GM20000 (cell line): ENCODE measurements around the gene NDEL1.

Source experiments
- DNase-seq: peaks from one replicate; pipeline ENCODE4 v3.0.0; 2012; ENCODE audit warnings: low spot score
- TF ChIP-seq, protein P1 (sequence below): IDR thresholded peaks from 2 replicates; pipeline ENCODE4 v1.5.1; 2012; ENCODE audit warnings: mild to moderate bottlenecking, control low read depth; ENCODE audit errors: extremely low read depth, missing control alignments

Gene NDEL1

GRCh38 chr17:8430966-8431365 is 4.7 kb upstream of the NDEL1 start:
- TF ChIP-seq, protein P1, sequence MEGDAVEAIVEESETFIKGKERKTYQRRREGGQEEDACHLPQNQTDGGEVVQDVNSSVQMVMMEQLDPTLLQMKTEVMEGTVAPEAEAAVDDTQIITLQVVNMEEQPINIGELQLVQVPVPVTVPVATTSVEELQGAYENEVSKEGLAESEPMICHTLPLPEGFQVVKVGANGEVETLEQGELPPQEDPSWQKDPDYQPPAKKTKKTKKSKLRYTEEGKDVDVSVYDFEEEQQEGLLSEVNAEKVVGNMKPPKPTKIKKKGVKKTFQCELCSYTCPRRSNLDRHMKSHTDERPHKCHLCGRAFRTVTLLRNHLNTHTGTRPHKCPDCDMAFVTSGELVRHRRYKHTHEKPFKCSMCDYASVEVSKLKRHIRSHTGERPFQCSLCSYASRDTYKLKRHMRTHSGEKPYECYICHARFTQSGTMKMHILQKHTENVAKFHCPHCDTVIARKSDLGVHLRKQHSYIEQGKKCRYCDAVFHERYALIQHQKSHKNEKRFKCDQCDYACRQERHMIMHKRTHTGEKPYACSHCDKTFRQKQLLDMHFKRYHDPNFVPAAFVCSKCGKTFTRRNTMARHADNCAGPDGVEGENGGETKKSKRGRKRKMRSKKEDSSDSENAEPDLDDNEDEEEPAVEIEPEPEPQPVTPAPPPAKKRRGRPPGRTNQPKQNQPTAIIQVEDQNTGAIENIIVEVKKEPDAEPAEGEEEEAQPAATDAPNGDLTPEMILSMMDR: no peak
- no peak for DNase-seq

- TF ChIP-seq, protein P1: no peak
- DNase-seq: peak; percentile 61
These were observed 622 bp downstream of the NDEL1 start for GRCh38 chr17:8436169-8436843.

DNA sequence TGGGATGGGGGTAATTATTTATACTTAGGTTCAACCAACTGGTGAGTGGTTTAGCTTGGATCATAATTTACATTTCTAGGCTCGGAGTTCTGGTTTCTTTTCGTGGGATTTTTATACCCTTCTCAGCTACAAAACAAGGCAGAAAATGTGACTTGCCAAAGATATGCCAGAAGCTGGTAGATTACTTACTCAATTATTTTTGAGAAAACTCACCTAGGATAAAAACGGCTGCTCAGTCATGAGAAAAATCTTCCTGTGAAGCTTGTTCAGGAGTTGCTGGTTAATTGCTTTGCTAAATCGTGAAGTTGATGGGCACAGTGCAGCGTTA is 1.1 kb downstream of the NDEL1 start:
- DNase-seq: no peak
- TF ChIP-seq, protein P1: no peak

DNA sequence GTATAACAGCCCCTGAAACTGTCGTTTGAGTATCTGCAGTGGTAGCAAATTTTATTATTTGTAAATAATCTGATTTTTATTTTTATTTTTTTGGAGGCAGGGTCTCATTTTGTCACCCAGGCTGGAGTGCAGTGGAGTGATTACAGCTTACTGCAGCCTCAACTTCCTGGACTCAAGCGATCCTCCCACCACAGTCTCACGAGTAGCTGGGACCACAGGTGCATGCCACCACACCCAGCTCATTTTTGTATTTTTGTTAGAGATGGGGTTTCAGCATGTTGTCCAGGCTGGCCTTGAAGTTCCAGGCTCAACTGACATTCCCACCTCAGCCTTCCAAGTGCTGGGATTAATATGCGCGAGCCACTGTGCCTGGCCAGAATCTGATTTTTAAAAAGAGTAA is 2.8 kb downstream of the NDEL1 start:
- TF ChIP-seq, protein P1: no peak

GRCh38 chr17:8439681-8440080 is 4.0 kb downstream of the NDEL1 start:
- TF ChIP-seq, protein P1: no peak
- no peak for DNase-seq

More for the DNA sequence above, 2.8 kb downstream of the NDEL1 start:
- no peak for DNase-seq

DNA sequence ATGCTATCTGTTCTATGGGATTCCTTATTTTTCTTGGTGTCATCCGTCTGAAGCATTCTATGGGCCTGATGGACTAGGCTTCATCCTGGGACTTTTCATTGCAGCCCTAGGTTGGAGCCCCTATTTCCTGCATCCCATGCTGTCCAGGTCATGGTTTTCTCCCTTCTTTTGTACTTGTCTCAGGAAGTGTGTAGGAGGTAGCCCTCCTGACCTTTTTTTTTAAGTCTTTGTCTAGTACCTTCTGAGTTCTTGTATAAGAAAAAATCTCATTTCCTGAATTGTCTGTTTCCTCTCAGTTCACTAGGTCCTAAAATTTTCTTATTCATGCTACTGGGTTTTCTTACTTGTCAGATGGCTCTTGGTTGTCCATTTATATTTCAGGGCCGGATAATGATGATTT is 6.0 kb downstream of the NDEL1 start:
- TF ChIP-seq, protein P1: no peak
- no peak for DNase-seq

DNA sequence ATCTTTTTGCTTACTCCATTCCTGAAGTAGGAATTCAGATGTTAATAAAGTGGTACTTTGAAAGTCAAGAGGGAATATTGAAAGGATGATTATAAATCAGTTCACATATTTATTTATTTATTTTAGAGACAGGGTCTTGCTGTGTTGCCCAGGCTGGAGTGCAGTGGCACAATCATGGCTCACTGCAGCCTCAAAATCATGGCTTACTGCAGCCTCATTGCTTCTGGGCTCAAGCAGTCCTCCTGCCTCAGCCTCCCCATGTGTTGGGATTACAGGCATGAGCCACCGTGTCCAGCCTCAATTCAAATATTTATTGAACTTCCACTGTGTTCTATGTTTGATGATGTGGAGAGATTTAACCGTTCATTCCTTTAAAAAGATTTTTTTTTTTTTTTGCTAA is 6.6 kb downstream of the NDEL1 start:
- no peak for DNase-seq
- TF ChIP-seq, protein P1: no peak
